Measurements from ENCODE around the gene PEAK3. TPM values are rescaled to one million over a fixed set of nuclear protein-coding genes. Genes with fewer than 3 reads are reported as not detected.

PEAK3 gene
- total RNA-seq, 2 donors from 2014 or later: 0.66 to 0.78 TPM

DNA sequence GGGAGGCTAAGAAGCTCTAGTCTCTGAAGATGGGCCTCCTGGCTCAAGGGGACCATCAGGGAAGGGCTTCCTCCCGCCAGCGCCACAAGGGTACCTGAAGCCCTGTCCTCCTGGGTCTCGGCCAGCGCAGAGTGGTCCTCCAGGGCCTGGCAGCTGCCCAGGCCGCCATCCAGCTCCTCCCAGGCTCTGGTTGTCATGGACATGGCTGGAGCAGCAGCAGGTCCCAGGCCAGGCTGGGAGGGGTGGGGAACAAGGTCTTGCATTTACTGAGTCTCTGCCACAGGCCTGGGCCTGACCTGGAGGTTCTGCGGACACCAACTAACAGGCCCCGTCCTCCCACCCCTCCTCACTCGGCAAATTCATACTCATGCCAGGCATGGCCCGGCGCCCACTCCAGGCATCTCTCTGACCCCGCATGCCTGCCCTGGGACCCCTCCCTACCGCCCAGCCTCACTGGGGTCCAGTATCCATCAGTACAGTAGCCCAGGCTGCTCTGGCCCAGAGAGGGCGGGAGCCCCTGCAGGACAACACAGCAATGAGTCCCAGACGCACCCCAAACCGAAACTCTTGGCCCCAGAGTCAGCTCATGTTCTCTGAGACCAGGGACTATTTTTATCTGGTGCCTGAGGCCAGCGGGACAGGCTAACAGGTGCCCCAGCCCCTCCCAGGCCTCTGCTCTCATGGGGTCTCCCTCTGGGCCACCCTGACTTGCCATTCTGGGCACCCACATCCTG, 26.7 kb downstream of the PEAK3 start:
- intact Hi-C loops (cut with DNase I): no loop called here
- WGBS, 2 donors: 88 to 90% methylated on average over 7 to 15 of the region's 16 CpGs
- H3K4me3 ChIP-seq: no peak overlapping the region
- DNase-seq (no peak), ATAC-seq (no peak)
- H3K27me3 ChIP-seq: peaks cover 0 to 20% of the 10 kb centered on the region in 2 donors
- no peak overlapping the region for H3K27ac ChIP-seq
- H3K36me3 ChIP-seq (replicated peaks in 1 of 2; ENCODE audit: insufficient read depth in 1 of 2, low read depth in 2 of 2): no peaks in the 10 kb centered on the region
- no peaks in the 10 kb centered on the region for H3K9me3 ChIP-seq
- TF ChIP-seq, protein P1, sequence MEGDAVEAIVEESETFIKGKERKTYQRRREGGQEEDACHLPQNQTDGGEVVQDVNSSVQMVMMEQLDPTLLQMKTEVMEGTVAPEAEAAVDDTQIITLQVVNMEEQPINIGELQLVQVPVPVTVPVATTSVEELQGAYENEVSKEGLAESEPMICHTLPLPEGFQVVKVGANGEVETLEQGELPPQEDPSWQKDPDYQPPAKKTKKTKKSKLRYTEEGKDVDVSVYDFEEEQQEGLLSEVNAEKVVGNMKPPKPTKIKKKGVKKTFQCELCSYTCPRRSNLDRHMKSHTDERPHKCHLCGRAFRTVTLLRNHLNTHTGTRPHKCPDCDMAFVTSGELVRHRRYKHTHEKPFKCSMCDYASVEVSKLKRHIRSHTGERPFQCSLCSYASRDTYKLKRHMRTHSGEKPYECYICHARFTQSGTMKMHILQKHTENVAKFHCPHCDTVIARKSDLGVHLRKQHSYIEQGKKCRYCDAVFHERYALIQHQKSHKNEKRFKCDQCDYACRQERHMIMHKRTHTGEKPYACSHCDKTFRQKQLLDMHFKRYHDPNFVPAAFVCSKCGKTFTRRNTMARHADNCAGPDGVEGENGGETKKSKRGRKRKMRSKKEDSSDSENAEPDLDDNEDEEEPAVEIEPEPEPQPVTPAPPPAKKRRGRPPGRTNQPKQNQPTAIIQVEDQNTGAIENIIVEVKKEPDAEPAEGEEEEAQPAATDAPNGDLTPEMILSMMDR (IDR thresholded peaks at IDR 0.05): no peak
- no peak for TF ChIP-seq POLR2A (IDR thresholded peaks at IDR 0.05)
- H3K4me1 ChIP-seq: peaks cover 34% of the 10 kb centered on the region

DNA sequence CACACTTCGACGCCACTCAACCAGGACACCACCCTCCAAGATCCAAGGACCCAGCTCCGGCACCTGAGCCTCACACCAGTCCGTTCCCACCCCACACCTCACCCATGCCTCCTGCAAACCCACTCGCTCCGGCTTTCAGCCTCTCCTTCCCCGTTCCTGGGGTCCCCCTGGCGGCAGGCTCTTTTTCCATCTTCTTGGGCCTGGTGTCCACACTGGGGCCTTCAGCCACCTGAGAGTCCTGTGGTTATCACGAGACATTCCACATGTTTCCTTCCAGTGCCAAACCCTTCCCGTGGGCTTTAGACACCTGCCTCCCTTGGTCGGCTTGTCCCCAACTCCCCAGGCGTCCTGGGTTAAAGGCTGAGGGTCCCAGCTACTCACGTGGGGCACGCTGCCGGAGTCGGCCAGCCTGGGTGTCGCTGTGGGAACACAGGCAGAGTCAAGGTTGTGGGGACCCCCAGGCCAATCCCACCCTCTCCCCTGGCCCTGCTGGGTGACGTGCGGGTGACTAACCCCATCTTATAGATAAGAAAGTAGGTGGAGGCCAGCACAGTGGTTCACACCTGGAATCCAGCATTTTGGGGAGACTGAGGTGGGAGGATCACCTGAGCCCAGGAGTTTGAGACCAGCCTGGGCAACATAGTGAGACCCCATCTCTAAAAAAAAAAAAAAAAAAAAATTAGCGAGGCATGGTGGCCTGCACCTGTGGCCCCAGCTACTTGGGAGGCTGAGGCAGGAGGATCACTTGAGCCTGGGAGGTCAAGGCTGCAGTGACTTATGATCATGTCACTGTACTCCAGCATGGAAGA, 27.7 kb downstream of the PEAK3 start:
- Histone ChIP-seq H3K4me1 (peaks cover 38% of the 10 kb centered on the region), H3K9me3 (no peaks in the 10 kb centered on the region), H3K27me3 (peaks cover 0 to 23% of the 10 kb centered on the region in 2 donors), H3K36me3 (replicated peaks in 1 of 2; ENCODE audit: insufficient read depth in 1 of 2, low read depth in 2 of 2) (no peaks in the 10 kb centered on the region), H3K27ac (no peak overlapping the region), H3K4me3 (no peak overlapping the region)
- 72 to 75% methylated on average over 16 to 20 of the region's 20 CpGs for WGBS, 2 donors
- TF ChIP-seq POLR2A (IDR thresholded peaks at IDR 0.05): no peak
- TF ChIP-seq, protein P1 (IDR thresholded peaks at IDR 0.05): no peak
- intact Hi-C loops (cut with DNase I): no loop called here
- no peak for DNase-seq
- ATAC-seq: no peak

DNA sequence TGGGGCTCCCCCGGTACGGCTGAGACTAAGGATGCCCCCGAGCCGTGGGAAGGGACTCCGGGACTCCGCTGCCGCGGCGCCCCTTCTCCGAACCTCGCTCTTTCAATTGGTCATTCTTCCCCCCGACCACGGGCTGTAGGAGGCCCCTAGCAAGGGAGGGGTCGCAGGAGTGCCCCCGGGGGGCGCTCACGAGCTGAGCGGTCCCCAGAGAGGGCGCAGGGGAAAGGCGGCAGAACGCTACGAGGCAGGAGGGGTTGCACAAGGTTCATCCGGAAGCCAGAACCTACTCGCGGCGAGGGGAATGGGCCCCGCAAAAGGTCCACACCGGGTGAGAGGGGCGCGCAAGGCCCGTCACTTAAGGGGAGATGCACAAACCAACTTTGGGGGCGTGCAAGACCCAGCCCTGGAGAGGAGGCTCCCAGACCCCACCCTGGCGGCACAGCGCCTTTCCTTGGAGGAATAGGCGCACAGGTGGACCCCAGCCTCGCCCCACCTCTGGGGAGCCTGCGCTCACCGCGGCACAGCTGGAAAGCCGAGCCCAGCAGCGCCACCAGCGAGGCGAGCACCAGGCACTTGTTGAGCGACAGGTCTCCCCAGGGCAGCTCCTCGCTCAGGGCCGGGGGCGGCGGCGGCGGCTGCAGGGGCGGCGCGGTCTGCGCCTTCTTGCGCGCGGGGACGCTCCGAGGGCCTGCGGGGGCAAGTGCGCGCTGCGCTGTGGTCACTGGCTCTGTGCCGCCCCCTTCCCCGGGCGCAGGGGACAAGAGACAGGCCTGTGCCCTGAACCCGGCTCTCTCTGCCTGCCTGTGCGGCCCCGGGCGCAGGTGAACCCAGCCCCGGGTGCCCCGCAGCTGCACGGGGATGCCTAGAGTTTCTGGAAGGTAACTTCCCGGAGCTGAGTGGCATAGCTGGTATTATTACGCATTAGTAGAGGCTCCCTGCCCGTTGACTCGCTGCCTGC, 28.6 kb downstream of the PEAK3 start:
- H3K27ac ChIP-seq: no peak overlapping the region
- intact Hi-C loops (cut with DNase I): no loop called here
- 13 to 52% methylated on average over 4 to 77 of the region's 77 CpGs for WGBS, 2 donors
- H3K4me1 ChIP-seq: peaks cover 38% of the 10 kb centered on the region
- DNase-seq (no peak), ATAC-seq (no peak)
- no peaks in the 10 kb centered on the region for H3K9me3 ChIP-seq
- TF ChIP-seq, protein P1 (IDR thresholded peaks at IDR 0.05): no peak
- no peak for TF ChIP-seq POLR2A (IDR thresholded peaks at IDR 0.05)
- H3K27me3 ChIP-seq: peaks cover 0 to 23% of the 10 kb centered on the region in 2 donors
- H3K36me3 ChIP-seq (replicated peaks in 1 of 2; ENCODE audit: insufficient read depth in 1 of 2, low read depth in 2 of 2): no peaks in the 10 kb centered on the region
- H3K4me3 ChIP-seq: no peak overlapping the region

DNA sequence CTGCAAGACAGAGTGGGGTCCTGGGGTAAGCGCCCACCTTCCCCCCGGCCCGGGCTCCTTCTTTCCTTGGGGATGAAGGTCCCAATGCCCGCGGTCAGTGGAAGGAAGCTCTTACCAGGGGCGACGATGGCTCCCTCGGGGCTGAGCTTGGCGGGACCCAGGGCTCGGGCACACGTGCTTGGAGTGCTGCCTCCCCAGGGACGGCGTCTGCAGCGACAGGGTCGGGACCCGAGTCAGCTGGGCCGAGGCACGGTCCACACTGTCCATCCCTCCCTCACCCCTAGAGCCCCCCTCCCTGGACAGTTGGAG, 29.2 kb downstream of the PEAK3 start:
- intact Hi-C loops (cut with DNase I): no loop called here
- peaks cover 0 to 23% of the 10 kb centered on the region in 2 donors for H3K27me3 ChIP-seq
- no peak overlapping the region for H3K27ac ChIP-seq
- no peaks in the 10 kb centered on the region for H3K36me3 ChIP-seq (replicated peaks in 1 of 2; ENCODE audit: insufficient read depth in 1 of 2, low read depth in 2 of 2)
- no peak overlapping the region for H3K4me3 ChIP-seq
- no peak for ATAC-seq
- H3K9me3 ChIP-seq: no peaks in the 10 kb centered on the region
- TF ChIP-seq POLR2A (IDR thresholded peaks at IDR 0.05): no peak
- TF ChIP-seq, protein P1 (IDR thresholded peaks at IDR 0.05): no peak
- no peak for DNase-seq
- WGBS, 2 donors: 12% methylated on average over 9 of the region's 18 CpGs; no CpG with 5 or more reads in 1 of the 2 donors
- peaks cover 38% of the 10 kb centered on the region for H3K4me1 ChIP-seq
